ENCODE results near the gene CLIP4.

CLIP4 gene

GRCh38 chr2:29159125-29159524 lies 43.9 kb downstream of the CLIP4 start:
- H3K36me3 ChIP-seq: no peaks in the 10 kb centered on the region
- H3K4me1 ChIP-seq: peaks cover 12% of the 10 kb centered on the region
- H3K4me3 ChIP-seq: no peak overlapping the region
- no peak for TF ChIP-seq Cebpa-rat (IDR thresholded peaks at IDR 0.05)
- H3K9ac ChIP-seq: no peak overlapping the region
- no peak overlapping the region for H3K27ac ChIP-seq
- H3K4me2 ChIP-seq: no peak overlapping the region
- H3K9me3 ChIP-seq: no peaks in the 10 kb centered on the region
- no peaks in the 10 kb centered on the region for H4K20me1 ChIP-seq
- H3K27me3 ChIP-seq: no peaks in the 10 kb centered on the region

- Histone ChIP-seq H3K4me1 (peaks cover 8% of the 10 kb centered on the region; the same call in 1 of the 2 replicates), H3K4me2 (no peak overlapping the region), H4K20me1 (no peaks in the 10 kb centered on the region), H3K9ac (no peak overlapping the region), H3K27ac (no peak overlapping the region), H3K36me3 (no peaks in the 10 kb centered on the region), H3K27me3 (no peaks in the 10 kb centered on the region), H3K9me3 (no peaks in the 10 kb centered on the region), H3K4me3 (no peak overlapping the region)
- TF ChIP-seq Cebpa-rat (IDR thresholded peaks at IDR 0.05): no peak
These were observed 45.0 kb downstream of the CLIP4 start for GRCh38 chr2:29160184-29160583.

GRCh38 chr2:29162204-29162928 lies 47.2 kb downstream of the CLIP4 start:
- Histone ChIP-seq H3K4me2 (no peak overlapping the region), H3K4me1 (peaks cover 12% of the 10 kb centered on the region; the same call in 1 of the 2 replicates), H4K20me1 (no peaks in the 10 kb centered on the region), H3K36me3 (no peaks in the 10 kb centered on the region), H3K9ac (no peak overlapping the region), H3K9me3 (no peaks in the 10 kb centered on the region), H3K27me3 (no peaks in the 10 kb centered on the region), H3K4me3 (no peak overlapping the region), H3K27ac (no peak overlapping the region)
- no peak for TF ChIP-seq Cebpa-rat (IDR thresholded peaks at IDR 0.05)

GRCh38 chr2:29164091-29164846 lies 49.1 kb downstream of the CLIP4 start:
- Histone ChIP-seq H3K4me2 (no peak overlapping the region), H3K27ac (no peak overlapping the region), H3K9ac (no peak overlapping the region), H3K36me3 (no peaks in the 10 kb centered on the region), H3K9me3 (no peaks in the 10 kb centered on the region), H3K27me3 (no peaks in the 10 kb centered on the region), H3K4me3 (no peak overlapping the region), H3K4me1 (peaks cover 12% of the 10 kb centered on the region; the same call in 1 of the 2 replicates), H4K20me1 (no peaks in the 10 kb centered on the region)
- TF ChIP-seq Cebpa-rat (IDR thresholded peaks at IDR 0.05): no peak

- H3K27ac ChIP-seq: no peak overlapping the region
- no peaks in the 10 kb centered on the region for H3K9me3 ChIP-seq
- no peaks in the 10 kb centered on the region for H3K36me3 ChIP-seq
- H3K4me1 ChIP-seq: peaks cover 12% of the 10 kb centered on the region; the same call in 1 of the 2 replicates
- H3K4me2 ChIP-seq: no peak overlapping the region
- H4K20me1 ChIP-seq: no peaks in the 10 kb centered on the region
- H3K27me3 ChIP-seq: no peaks in the 10 kb centered on the region
- no peak for TF ChIP-seq Cebpa-rat (IDR thresholded peaks at IDR 0.05)
- no peak overlapping the region for H3K9ac ChIP-seq
- no peak overlapping the region for H3K4me3 ChIP-seq
These were observed 50.4 kb downstream of the CLIP4 start for GRCh38 chr2:29165362-29166241.

- H3K27me3 ChIP-seq: no peaks in the 10 kb centered on the region
- no peaks in the 10 kb centered on the region for H3K9me3 ChIP-seq
- H3K4me3 ChIP-seq: no peak overlapping the region
- no peaks in the 10 kb centered on the region for H3K36me3 ChIP-seq
- no peak overlapping the region for H3K27ac ChIP-seq
- peaks cover 12% of the 10 kb centered on the region; the same call in 1 of the 2 replicates for H3K4me1 ChIP-seq
- H4K20me1 ChIP-seq: no peaks in the 10 kb centered on the region
- TF ChIP-seq Cebpa-rat (IDR thresholded peaks at IDR 0.05): no peak
- no peak overlapping the region for H3K4me2 ChIP-seq
- H3K9ac ChIP-seq: no peak overlapping the region
These were observed 51.2 kb downstream of the CLIP4 start for GRCh38 chr2:29166242-29167039.

- Histone ChIP-seq H4K20me1 (no peaks in the 10 kb centered on the region), H3K27ac (no peak overlapping the region), H3K9ac (no peak overlapping the region), H3K4me1 (no peaks in the 10 kb centered on the region), H3K27me3 (no peaks in the 10 kb centered on the region), H3K36me3 (no peaks in the 10 kb centered on the region), H3K4me3 (no peak overlapping the region), H3K4me2 (no peak overlapping the region), H3K9me3 (no peaks in the 10 kb centered on the region)
- TF ChIP-seq Cebpa-rat (IDR thresholded peaks at IDR 0.05): no peak
These were observed 59.7 kb downstream of the CLIP4 start for GRCh38 chr2:29174937-29175336.

- TF ChIP-seq Cebpa-rat (IDR thresholded peaks at IDR 0.05): no peak
- Histone ChIP-seq H3K27ac (no peak overlapping the region), H3K4me3 (no peak overlapping the region), H3K27me3 (no peaks in the 10 kb centered on the region), H3K4me1 (no peaks in the 10 kb centered on the region), H4K20me1 (no peaks in the 10 kb centered on the region), H3K4me2 (no peak overlapping the region), H3K9ac (no peak overlapping the region), H3K36me3 (no peaks in the 10 kb centered on the region), H3K9me3 (no peaks in the 10 kb centered on the region)
These were observed 60.1 kb downstream of the CLIP4 start for GRCh38 chr2:29175338-29175737.

- Histone ChIP-seq H3K4me3 (no peak overlapping the region), H4K20me1 (no peaks in the 10 kb centered on the region), H3K36me3 (no peaks in the 10 kb centered on the region), H3K9me3 (peaks cover 3% of the 10 kb centered on the region), H3K9ac (no peak overlapping the region), H3K27me3 (no peaks in the 10 kb centered on the region), H3K27ac (no peak overlapping the region), H3K4me2 (no peak overlapping the region), H3K4me1 (no peaks in the 10 kb centered on the region)
- no peak for TF ChIP-seq Cebpa-rat (IDR thresholded peaks at IDR 0.05)
These were observed 67.1 kb downstream of the CLIP4 start for GRCh38 chr2:29182334-29182733.
